Stimulated activated CD8-positive, alpha-beta memory T cell treated with anti-CD3 and anti-CD28 coated beads, Interleukin-7, amount 100 ng/mL, for 1 hour (primary cell): ENCODE data around the gene SLC16A1.
"Not testable (repeated sequence)": the region's sequence is repeated elsewhere in the genome, so short reads cannot be mapped to it uniquely, and the experiment has no call there.

Source experiments
- DNase-seq, 2 donors: peaks; one replicate each; pipeline ENCODE4 v3.0.0-alpha.2; 2020; ENCODE audit warnings: low read depth in 2 of 2

The SLC16A1 gene

GRCh38 chr1:112955773-112956543, at the start of gene SLC16A1:
TSS of gene SLC16A1 (minus strand) at chr1:112956196. CDS start at chr1:112929308, 26,888 bp downstream.
- DNase-seq, result peak; percentile 71 to 73

- DNase-seq, result no peak
These were observed 48.0 kb upstream of the SLC16A1 start for GRCh38 chr1:113003751-113004690.

DNA sequence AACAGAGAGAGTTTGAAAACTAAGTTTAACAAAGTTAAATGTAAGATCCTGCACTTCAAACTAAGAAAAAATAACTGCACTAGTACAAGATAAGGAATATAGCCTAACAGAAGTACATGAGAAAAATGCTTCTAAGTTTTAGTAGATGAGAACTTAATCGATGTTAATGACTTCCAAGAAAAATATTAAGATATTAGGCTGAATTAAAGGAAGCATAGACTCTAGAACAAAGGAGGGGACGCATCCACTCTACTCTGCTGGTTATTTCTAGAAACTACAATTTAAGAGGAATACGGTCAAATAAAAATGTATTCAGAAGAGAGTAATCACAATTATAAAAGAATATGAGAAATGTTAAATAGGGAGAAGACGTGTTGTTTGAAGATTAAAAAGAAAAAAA, 46.3 kb upstream of the SLC16A1 start:
- DNase-seq, result no peak

GRCh38 chr1:112998592-112999235, 42.7 kb upstream of the SLC16A1 start:
- DNase-seq, result no peak

DNA sequence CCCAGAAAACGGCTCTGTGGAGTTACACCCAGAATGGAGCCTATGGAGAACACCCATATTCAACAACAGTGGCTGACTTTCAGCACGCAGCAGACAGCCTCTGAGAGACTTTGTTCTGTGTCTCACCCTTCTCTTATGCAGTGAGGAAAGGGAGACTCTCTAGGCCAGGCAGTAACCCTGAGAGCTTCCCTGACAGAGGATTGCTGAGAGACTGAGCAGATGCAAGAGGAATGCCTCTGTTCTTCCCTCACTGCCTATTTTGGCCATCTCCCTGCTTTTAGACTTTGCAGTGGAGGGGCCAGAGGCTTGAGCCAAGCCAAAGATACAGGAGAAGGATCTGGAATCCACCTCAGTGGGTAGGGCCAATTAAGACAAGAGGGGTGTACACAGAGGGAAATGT, 41.8 kb upstream of the SLC16A1 start:
- DNase-seq, result no peak

GRCh38 chr1:112995890-112996289, 39.9 kb upstream of the SLC16A1 start:
- no peak for DNase-seq

DNA sequence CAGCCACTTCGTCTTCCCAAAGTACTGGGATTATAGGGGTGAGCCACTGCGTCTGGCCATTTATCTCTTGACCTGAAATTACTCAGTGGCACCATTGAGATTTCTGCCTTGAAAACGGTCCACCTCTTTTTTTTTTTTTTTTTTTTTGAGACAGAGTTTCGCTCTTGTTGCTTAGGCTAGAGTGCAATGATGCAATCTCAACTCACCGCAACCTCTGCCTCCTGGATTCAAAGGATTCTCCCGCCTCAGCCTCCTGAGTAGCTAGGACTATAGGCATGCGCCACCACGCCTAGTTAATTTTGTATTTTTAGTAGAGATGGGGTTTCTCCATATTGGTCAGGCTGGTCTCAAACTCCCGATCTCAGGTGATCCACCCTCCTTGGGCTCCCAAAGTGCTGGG, 39.0 kb upstream of the SLC16A1 start:
- not testable (repeated sequence) for DNase-seq

DNA sequence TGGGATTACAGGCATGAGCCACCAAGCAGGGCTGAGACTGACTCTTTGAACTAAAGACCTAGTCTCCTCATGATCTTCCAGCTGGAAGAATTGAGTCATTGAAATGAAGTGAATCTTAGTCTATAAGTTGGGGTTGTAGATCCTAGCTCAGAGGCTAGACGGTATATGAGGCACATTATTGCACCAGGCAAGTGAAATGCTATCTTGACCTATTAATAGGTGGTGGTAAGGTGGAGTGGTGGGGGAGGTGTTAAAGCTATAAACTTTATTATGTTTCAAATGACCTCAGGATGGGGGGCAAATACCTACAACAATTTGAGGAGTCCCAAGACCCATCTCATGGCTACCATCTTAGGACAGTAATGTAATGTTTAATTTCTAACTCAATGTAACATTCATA, 36.8 kb upstream of the SLC16A1 start:
- no peak for DNase-seq

- DNase-seq, result no peak
These were observed 35.6 kb upstream of the SLC16A1 start for GRCh38 chr1:112991402-112992120.

DNA sequence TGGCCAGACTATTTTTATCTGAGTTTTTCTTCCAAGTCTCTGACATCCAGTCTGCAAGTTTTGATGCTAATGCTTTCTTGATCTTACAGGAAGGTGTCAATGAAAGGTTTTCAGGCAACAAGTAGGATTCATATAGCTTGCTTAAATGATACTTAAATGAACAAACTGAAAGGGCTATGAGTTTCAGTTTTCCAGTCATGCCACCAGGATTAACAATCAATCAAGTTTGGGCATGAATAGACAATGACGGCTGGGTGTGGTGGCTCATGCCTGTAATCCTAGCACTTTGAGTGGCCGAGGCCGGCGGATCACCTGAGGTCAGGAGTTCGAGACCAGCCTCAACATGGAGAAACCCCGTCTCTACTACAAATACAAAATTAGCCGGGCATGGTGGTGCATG, 34.3 kb upstream of the SLC16A1 start:
- DNase-seq, result no peak

- no peak for DNase-seq
These were observed 32.4 kb upstream of the SLC16A1 start for GRCh38 chr1:112988367-112988766.

DNA sequence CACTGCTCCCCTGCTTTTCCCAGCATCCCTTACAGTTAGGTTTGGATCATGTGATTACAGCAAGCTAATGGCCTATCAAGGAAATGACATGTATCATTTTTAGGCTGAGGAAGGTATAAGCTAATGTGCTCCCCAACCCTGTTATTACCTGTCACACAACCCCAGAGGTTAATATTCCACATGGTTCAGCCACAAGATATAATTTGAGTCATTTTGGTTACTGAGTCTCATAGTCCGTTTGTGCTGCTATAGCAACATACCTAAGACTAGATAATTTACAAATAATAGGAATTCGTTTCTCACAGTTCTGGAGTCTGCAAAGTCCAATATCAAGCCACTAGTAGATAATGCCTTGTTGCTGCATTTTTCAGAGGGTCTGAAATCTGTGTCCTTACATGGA, 29.1 kb upstream of the SLC16A1 start:
- no peak for DNase-seq

DNA sequence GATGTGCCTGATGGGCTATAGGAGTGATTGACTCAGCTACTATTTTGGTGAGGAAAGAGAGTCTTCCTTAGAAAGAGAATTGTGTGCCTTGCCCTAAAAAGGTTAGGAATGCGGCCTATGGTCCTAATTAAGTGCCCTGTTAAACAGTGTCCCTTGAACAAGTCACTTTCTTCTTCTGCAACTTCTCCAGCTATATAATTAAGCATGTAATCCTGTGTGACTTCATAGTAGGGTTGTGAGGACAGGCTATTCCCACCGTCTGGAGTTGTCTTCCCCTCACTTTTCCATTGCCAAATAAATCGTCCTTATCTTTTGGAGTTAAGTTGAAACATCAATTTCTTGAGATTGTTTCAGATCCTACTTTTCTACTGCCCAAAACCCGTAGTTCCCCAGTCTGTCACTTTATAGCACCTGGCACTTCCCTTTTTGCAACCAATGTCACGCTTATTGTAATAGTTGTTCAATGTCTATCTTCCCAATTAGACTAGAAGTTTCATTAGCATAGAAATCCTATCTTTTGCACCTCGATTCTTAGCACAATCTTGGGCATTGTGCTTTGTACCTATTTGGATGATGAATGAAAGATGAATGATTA, 27.6 kb upstream of the SLC16A1 start:
- DNase-seq, result no peak

DNA sequence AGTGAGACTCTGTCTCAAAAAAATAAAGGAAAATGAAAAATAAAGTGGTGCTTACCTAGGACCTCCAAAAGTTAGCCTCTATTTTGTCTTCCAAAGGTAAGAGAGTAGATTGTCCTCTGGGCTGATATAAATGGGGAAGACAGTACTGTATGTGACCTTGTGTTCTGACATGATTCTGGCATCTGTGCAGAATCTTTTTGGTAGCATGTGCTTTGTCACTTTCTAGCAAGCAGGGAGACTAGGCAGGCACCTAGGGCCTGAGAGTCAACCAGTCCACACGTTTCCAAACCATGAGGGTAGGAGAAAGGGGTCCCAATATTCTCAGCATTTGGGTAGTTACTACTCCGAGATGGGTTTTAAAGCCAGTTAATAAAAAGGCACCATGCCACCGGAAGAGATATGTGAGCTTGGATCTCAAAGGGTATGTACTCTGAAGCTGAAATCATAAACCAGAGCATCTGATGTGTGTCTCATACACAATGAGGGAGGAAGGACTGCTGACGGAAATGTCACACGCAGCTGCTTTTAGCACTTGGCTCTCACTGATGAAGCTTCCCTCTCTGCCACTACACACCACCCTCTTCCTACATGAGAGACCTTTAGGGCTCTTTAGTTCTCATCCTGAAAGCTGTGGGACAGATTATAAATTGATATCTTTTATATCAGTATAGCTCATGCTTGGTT, 27.0 kb upstream of the SLC16A1 start:
- DNase-seq, result no peak

- DNase-seq, result no peak
These were observed 26.3 kb upstream of the SLC16A1 start for GRCh38 chr1:112982328-112982727.

DNA sequence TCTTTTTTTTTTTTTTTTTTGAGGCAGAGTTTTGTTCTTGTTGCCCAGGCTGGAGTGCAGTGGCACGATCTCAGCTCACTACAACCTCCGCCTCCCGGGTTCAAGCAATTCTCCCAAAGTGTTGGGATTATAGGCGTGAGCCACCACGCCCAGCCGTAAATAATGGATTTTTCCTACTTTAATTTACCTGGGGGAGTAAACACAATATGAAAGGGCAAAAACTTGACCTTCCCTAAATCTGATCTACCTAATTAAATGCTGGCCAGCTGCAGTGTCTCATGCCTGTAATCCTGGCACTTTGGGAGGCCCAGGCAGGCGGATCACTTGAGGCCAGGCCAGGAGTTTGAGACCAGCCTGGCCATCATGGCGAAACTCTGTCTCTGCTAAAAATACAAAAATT, 25.8 kb upstream of the SLC16A1 start:
- not testable (repeated sequence) for DNase-seq

GRCh38 chr1:112981426-112981825, 25.4 kb upstream of the SLC16A1 start:
- no peak for DNase-seq

DNA sequence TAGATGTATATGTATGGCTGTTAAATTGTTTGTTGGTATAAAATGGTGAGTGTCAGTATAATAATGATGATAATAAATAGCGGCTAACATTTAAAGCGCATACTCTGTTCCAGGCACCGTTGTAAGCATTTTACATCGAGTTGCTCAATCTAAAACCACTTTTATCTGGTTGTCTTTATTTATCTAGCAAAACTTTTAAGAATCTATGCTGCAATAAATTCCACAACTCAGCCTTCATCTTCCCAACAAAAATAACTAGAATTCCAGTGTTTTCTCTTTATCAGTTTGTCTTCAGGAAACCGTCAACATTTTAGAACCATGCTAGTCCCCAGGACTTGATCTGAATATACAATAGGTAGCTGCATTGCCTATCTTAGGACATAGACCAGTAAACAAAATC, 19.3 kb upstream of the SLC16A1 start:
- no peak for DNase-seq

DNA sequence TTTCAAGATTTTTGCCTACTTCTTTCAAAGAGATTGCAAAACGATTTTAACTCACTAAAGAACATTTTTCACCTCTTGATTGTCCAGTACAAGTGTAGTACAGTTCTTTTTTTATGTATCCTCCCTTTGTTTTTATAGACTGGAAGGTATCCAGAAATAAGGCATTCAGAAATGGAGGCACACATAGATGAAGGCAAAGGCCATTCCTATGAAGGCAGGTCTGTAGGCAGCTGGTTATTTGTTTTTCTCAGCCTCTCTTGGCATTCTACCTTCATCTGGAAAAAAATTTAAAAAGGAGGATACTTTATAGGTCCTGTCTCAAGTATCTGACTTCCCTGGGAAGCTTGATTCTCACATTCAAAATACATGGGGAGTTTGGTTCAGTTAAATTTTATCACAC, 18.6 kb upstream of the SLC16A1 start:
- no peak for DNase-seq

DNA sequence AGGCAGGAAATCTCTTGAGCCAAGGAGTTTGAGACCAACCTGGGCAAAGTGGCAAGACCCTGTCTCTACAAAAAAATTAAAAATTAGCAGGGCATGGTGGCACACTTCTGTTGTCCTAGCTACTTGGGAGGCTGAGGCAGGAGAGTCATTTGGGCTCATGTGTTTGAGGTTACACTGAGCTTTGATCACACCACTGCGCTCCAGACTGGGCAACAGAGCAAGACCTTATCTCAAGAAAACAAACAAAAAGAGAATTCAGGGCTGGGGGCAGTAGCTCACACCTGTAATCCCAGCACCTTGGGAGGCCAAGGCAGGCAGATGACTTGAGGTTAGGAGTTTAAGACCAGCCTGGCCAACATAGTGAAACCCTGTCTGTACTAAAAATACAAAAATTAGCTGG, 17.8 kb upstream of the SLC16A1 start:
- DNase-seq, result no peak

DNA sequence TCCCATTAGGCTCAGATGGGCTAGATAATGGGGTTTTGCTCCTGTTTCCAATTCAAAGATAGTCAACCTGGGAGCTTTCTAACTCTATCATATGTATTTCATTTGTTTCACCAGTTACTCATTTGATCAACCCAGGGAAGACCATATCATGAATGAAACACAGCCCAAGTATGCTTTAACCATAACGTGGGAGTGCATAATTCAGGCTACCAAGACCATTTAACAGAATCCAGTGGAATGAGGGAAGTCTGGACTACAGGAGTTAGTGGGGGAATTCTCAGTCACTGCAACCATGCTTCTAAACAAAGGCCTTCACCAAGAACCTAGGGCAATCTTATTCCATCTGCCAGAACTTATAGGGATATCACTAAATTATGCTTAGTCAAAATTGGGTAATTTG, 15.0 kb upstream of the SLC16A1 start:
- no peak for DNase-seq
